SJSA1 (cell line): ENCODE results near the gene MDH2. TPM values are rescaled to one million over a fixed set of nuclear protein-coding genes. Genes with fewer than 3 reads are reported as not detected.
A peak's percentile ranks its signal among the peaks of the same experiment; 100 is the strongest.
"Not testable (repeated sequence)": the region's sequence is repeated elsewhere in the genome, so short reads cannot be mapped to it uniquely, and the experiment has no call there.

Source experiments
- DNase-seq, 2 experiments: peaks; one replicate each; pipeline ENCODE4 v3.0.0-alpha.2; 2015 to 2020; ENCODE audit warnings: low spot score in 2 of 2, low read depth in 1 of 2
- H3K27ac ChIP-seq: fragments of 250-450 bp; sonication (Bioruptor Pico); 2 replicates; pipeline ENCODE4 v1.5.1; 2020; ENCODE audit warnings: mild to moderate bottlenecking, moderate library complexity
- H3K27me3 ChIP-seq: fragments of 250-450 bp; sonication (Bioruptor Pico); replicated peaks from 2 replicates; pipeline ENCODE4 v1.5.1; 2020; ENCODE audit warnings: mild to moderate bottlenecking, moderate library complexity
- H3K36me3 ChIP-seq: fragments of 250-450 bp; sonication (Bioruptor Pico); 2 replicates; pipeline ENCODE4 v1.5.1; 2020; ENCODE audit warnings: mild to moderate bottlenecking
- H3K4me1 ChIP-seq: fragments of 250-450 bp; sonication (Bioruptor Pico); replicated peaks from 2 replicates; pipeline ENCODE4 v1.6.1; 2021; ENCODE audit warnings: mild to moderate bottlenecking
- H3K4me3 ChIP-seq: fragments of 250-450 bp; sonication (Bioruptor Pico); 2 replicates; pipeline ENCODE4 v1.5.1; 2020; ENCODE audit warnings: mild to moderate bottlenecking
- H3K9me3 ChIP-seq: fragments of 250-450 bp; sonication (Bioruptor Pico); replicated peaks from 2 replicates; pipeline ENCODE4 v1.5.1; 2020; ENCODE audit warnings: mild to moderate bottlenecking
- total RNA-seq: library from RNA; depleted of rRNA; stranded (reverse); fragments of >200 nt; shearing (Covaris generic); gene quantifications from 2 replicates; pipeline ENCODE4 v1.2.3, GENCODE V29; 2014; rRNA removed

The MDH2 gene
- total RNA-seq: 69.9 and 72.2 TPM in 2 replicates

GRCh38 chr7:76047811-76048667 is at the start of gene MDH2, which contains the start of gene STYXL1:
Gene MDH2, plus strand, starts transcription at chr7:76048106. Its CDS starts 55 bp downstream, at chr7:76048161.
Gene STYXL1, minus strand, starts transcription at chr7:76048000. Its CDS starts 17,477 bp downstream, at chr7:76030523.
- peak; percentile 96 for DNase-seq
- no peaks in the 10 kb centered on the region for H3K27me3 ChIP-seq
- H3K9me3 ChIP-seq: no peaks in the 10 kb centered on the region
- peaks cover 52% of the 10 kb centered on the region for H3K36me3 ChIP-seq
- H3K4me3 ChIP-seq: peak within 1 kb of the TSS; percentile 91
- peak within 1 kb of the TSS; percentile 79 for H3K27ac ChIP-seq
- peaks cover 15% of the 10 kb centered on the region for H3K4me1 ChIP-seq

DNA sequence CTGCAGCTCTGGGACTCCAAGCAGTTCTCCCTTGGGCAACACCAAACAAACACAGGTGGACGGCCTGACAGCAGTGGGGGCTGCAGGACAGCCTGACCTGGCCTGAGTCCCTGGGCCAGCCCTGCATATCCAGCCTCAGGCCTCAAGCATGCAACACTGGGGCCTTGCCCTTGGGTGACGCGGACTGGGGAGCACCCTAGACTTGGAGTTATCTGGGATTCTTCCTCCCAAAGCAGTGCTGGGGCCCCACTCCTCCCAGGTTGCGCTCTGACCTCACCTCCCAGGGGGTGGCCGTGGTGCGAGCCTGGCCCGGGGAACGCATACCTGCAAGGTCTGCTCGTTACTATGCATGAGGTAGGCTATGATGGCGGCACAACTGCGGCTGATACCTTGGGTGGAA is 47.3 kb upstream of the MDH2 start:
- Histone ChIP-seq H3K27me3 (no peaks in the 10 kb centered on the region), H3K9me3 (no peaks in the 10 kb centered on the region), H3K36me3 (peaks cover 56% of the 10 kb centered on the region), H3K4me3 (no peak overlapping the region), H3K27ac (no peak overlapping the region), H3K4me1 (no peaks in the 10 kb centered on the region)
- DNase-seq: no peak

DNA sequence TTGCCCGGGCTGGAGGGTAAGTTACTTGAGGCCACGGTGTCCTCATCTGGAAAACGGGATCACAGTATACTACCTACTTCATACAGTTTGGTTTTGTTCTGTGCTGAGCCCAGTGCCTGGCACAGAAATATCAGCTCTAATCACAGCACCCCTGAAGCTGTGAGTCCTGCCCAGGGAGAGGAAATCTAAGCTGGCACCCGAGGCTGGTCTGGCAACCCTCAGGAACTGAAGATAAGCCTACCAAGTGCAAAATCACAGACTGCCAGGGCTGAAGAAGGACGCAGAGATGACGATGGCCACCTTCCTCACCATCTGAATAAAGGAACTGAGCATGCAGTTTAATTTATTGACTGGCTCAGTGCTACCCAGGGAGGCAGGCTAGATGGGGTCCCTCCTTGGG is 45.8 kb upstream of the MDH2 start:
- no peak for DNase-seq
- Histone ChIP-seq H3K9me3 (no peaks in the 10 kb centered on the region), H3K27me3 (no peaks in the 10 kb centered on the region), H3K27ac (no peak overlapping the region), H3K4me1 (no peaks in the 10 kb centered on the region), H3K4me3 (no peak overlapping the region), H3K36me3 (peaks cover 49% of the 10 kb centered on the region)

- H3K27me3 ChIP-seq: no peaks in the 10 kb centered on the region
- DNase-seq: no peak
- H3K4me1 ChIP-seq: no peaks in the 10 kb centered on the region
- H3K9me3 ChIP-seq: no peaks in the 10 kb centered on the region
- no peak overlapping the region for H3K4me3 ChIP-seq
- no peak overlapping the region for H3K27ac ChIP-seq
- H3K36me3 ChIP-seq: peaks cover 49% of the 10 kb centered on the region
These were observed 45.1 kb upstream of the MDH2 start for GRCh38 chr7:76002822-76003221.

DNA sequence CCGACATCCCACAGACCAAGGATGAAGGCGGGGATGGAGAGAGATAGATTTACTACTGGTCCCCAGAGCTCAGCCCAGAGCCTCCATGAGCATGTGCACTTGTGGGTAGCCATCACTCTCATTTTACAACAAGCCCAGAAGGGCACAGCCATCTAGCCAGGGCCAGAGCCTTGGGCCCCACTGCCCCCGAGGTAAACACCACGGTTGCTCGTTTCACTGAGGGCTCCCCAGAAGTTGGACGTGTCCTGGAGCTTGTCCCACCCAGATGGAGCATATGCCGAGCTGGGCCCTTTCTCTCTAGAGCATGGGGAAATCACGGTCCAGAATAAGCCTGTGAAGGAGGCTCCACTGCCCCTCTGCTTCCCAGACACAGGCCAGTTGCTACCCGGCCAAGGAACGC is 44.6 kb upstream of the MDH2 start:
- Histone ChIP-seq H3K4me3 (no peak overlapping the region), H3K27ac (no peak overlapping the region), H3K36me3 (peaks cover 47% of the 10 kb centered on the region), H3K27me3 (no peaks in the 10 kb centered on the region), H3K9me3 (no peaks in the 10 kb centered on the region), H3K4me1 (no peaks in the 10 kb centered on the region; the same call in none of the 2 replicates)
- no peak for DNase-seq

DNA sequence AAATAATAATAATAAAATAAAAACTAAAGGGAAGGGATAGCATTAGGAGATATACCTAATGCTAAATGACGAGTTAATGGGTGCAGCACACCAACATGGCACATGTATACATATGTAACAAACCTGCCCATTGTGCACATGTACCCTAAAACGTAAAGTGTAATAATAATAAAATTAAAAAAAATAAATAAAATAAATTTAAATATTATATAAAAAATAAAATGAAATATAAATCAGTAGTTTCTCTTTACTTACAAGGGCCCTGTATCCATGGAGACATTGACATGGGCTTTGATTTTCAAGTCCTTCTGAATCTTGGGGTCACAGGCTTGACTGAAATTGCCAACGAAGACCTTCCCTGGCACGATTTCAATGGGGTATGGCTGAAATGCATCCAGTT is 42.9 kb upstream of the MDH2 start:
- H3K9me3 ChIP-seq, DNase-seq, H3K4me3 ChIP-seq, H3K27me3 ChIP-seq, H3K27ac ChIP-seq: not testable (repeated sequence)
- Histone ChIP-seq H3K4me1 (peaks cover 14% of the 10 kb centered on the region), H3K36me3 (peaks cover 42% of the 10 kb centered on the region)

GRCh38 chr7:76008156-76008687 is 39.7 kb upstream of the MDH2 start:
- Histone ChIP-seq H3K36me3 (peaks cover 29% of the 10 kb centered on the region), H3K27ac (no peak overlapping the region), H3K27me3 (no peaks in the 10 kb centered on the region), H3K4me1 (peaks cover 34% of the 10 kb centered on the region), H3K4me3 (no peak overlapping the region), H3K9me3 (no peaks in the 10 kb centered on the region)
- no peak for DNase-seq

- no peak overlapping the region for H3K4me3 ChIP-seq
- no peaks in the 10 kb centered on the region for H3K9me3 ChIP-seq
- H3K4me1 ChIP-seq: peaks cover 34% of the 10 kb centered on the region
- no peak for DNase-seq
- H3K27me3 ChIP-seq: no peaks in the 10 kb centered on the region
- peaks cover 21% of the 10 kb centered on the region for H3K36me3 ChIP-seq
- H3K27ac ChIP-seq: peak overlapping the region; percentile 75
These were observed 38.0 kb upstream of the MDH2 start for GRCh38 chr7:76009672-76010600.

DNA sequence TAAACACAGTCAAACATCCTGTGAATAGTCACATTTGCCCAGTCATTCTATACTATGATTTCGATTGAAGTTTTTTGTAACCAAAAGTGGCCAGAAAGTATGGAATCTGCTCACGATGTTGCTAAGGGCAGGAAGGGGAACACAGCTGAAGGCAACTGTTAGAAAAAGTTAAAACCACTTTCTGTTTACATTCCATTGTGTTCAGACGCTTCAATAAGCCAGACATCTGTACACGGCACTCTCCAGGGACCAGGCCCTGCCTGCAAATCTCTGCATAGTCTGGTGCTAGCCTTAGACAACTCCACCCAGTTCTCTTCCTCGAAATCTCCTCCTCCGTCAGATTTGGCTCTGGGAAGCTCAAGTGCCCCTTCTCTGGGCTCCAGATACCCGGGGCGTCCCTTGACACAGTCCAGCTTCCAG is 36.5 kb upstream of the MDH2 start:
- peaks cover 34% of the 10 kb centered on the region for H3K4me1 ChIP-seq
- peak; percentile 79 for DNase-seq
- no peaks in the 10 kb centered on the region for H3K27me3 ChIP-seq
- H3K27ac ChIP-seq: peak overlapping the region; percentile 75
- H3K9me3 ChIP-seq: no peaks in the 10 kb centered on the region
- peaks cover 17% of the 10 kb centered on the region for H3K36me3 ChIP-seq
- H3K4me3 ChIP-seq: no peak overlapping the region

DNA sequence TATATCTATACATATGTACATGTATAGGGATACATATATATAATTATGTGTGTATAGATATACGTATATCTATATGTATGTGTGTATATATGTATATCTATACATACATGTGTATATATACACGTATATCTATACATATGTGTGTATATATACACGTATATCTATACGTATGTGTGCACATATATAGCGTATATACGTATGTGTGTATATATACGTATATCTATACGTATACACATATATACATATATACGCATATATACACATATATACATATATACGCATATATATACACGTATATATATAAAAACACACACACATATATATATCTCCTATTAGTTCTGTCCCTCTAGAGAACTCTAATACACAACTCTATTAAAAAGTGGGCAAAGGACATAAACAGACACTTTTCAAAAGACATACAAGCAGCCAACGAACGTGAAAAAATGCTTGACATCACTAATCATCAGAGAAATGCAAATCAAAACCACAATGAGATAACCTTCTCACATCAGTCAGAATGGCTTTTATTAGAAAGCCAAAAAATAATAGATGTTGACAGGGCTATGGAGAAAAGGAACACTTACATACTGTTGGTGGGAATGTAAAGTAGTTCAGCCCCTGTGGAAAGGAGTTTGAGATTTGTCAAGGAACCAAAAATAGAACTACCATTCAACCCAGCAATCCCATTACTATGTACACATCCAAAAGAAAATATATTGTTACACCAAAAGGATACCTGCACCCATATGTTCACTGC is 31.5 kb upstream of the MDH2 start:
- peaks cover 10% of the 10 kb centered on the region for H3K4me1 ChIP-seq
- H3K36me3 ChIP-seq: peaks cover 18% of the 10 kb centered on the region
- no peaks in the 10 kb centered on the region for H3K9me3 ChIP-seq
- no peak overlapping the region for H3K27ac ChIP-seq
- no peak overlapping the region for H3K4me3 ChIP-seq
- no peak for DNase-seq
- no peaks in the 10 kb centered on the region for H3K27me3 ChIP-seq

- H3K27me3 ChIP-seq, H3K4me3 ChIP-seq, H3K27ac ChIP-seq, H3K4me1 ChIP-seq, H3K9me3 ChIP-seq, DNase-seq: not testable (repeated sequence)
- H3K36me3 ChIP-seq: peaks cover 30% of the 10 kb centered on the region
These were observed 29.4 kb upstream of the MDH2 start for GRCh38 chr7:76018520-76018919.

DNA sequence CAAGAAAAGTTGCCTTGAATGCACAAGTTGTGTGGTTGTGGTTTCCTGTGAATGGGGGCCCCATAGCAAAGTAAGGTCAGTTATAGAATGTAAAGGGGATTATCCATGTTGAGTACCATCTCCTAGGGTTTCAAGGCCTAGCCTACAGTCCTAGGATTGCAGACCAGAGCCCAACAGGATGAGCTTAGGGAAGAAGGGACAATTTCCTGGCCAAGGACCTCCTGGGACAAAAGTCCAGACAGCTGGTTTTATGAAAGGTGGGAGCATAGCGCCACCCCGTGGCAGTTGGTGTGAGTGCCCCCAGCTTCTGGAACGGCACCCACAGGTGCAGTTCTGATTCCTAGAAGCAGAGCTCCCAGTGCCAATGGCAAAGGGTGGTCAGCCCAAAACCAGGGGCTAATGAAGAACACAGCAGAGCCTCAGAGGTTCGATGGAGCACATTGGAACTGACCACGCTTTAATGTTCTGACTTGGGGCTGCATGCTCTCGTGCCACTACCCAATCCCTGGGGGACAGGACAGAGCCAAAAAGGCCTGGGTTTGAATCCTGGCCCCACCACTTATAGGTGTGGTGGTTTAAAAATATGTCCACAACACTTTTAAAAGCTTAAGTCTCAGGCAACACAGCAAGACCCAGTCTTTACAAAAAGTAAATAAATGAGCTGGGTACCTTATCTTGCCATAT is 27.7 kb upstream of the MDH2 start:
- Histone ChIP-seq H3K9me3 (no peaks in the 10 kb centered on the region), H3K27ac (no peak overlapping the region), H3K4me3 (no peak overlapping the region), H3K36me3 (peaks cover 37% of the 10 kb centered on the region), H3K4me1 (no peaks in the 10 kb centered on the region), H3K27me3 (no peaks in the 10 kb centered on the region)
- DNase-seq: peak; percentile 63 to 71
